Naive B cell (primary cell): ENCODE measurements around the gene TMEM63A. TPM values are rescaled to one million over a fixed set of nuclear protein-coding genes. Genes with fewer than 3 reads are reported as not detected.

Experiments used
- ATAC-seq, 2 donors: fragments of 150-1000 bp; cut with Tn5 transposase; 2 replicates each; pipeline ENCODE4 v1.10.0; 2021; ENCODE audit warnings: low read depth in 2 of 2, mild to moderate bottlenecking in 2 of 2, moderate library complexity in 2 of 2
- DNase-seq: peaks from one replicate; pipeline ENCODE4 v3.0.0; 2022
- H3K27ac Mint-ChIP-seq, 6 donors: one replicate each; pipeline ENCODE4 v1.8.0; 2020 to 2022; ENCODE audit warnings: mild to moderate bottlenecking in 6 of 6, mixed read lengths in 6 of 6, moderate library complexity in 5 of 6, inconsistent platforms in 2 of 6
- H3K27me3 Mint-ChIP-seq, 3 donors: one replicate each; pipeline ENCODE4 v1.8.0; 2021 to 2022; ENCODE audit warnings: mixed read lengths in 3 of 3, mild to moderate bottlenecking in 1 of 3
- H3K36me3 Mint-ChIP-seq, 2 donors: one replicate each; pipeline ENCODE4 v1.8.0; 2020 to 2022; ENCODE audit warnings: mixed read lengths in 2 of 2, inconsistent platforms in 1 of 2, mild to moderate bottlenecking in 1 of 2
- H3K4me1 Mint-ChIP-seq, 3 donors: one replicate each; pipeline ENCODE4 v1.8.0; 2020 to 2022; ENCODE audit warnings: mixed read lengths in 3 of 3, inconsistent platforms in 1 of 3, mild to moderate bottlenecking in 1 of 3, moderate library complexity in 1 of 3
- H3K4me3 Mint-ChIP-seq, 8 donors: one replicate each; pipeline ENCODE4 v1.8.0; 2020 to 2022; ENCODE audit warnings: mild to moderate bottlenecking in 8 of 8, mixed read lengths in 8 of 8, moderate library complexity in 8 of 8, inconsistent platforms in 2 of 8
- H3K9me3 Mint-ChIP-seq, 7 donors: one replicate each; pipeline ENCODE4 v1.8.0; 2020 to 2022; ENCODE audit warnings: mixed read lengths in 7 of 7, mild to moderate bottlenecking in 5 of 7, inconsistent platforms in 2 of 7, moderate library complexity in 1 of 7
- polyA plus RNA-seq, 6 donors: library from polyadenylated mRNA; unstranded; fragments of 300-500 nt; fragmentation: Illumina TruSeq; gene quantifications; one replicate each; pipeline ENCODE4 v1.2.3, GENCODE V29; 2021; ENCODE audit warnings: low read depth in 6 of 6

The TMEM63A gene
- polyA plus RNA-seq, 6 donors from 2014 or later: 10.6 to 38.5 (median 20.0) TPM

- Mint-ChIP-seq H3K4me1 (peaks cover 31 to 43% (median 42%) of the 10 kb centered on the region in 3 donors), H3K9me3 (peaks cover 0 to 5% (median 0%) of the 10 kb centered on the region in 7 donors), H3K4me3 (peak overlapping the region in 3 of 8 donors; percentile 45 to 61 (median 47)), H3K36me3 (no peaks in the 10 kb centered on the region), H3K27ac (peak overlapping the region; percentile 66 to 99 (median 88)), H3K27me3 (no peaks in the 10 kb centered on the region)
- DNase-seq: no peak
- no peak for ATAC-seq
These were observed 17.1 kb upstream of the TMEM63A start for GRCh38 chr1:225899044-225899925.

- H3K9me3 Mint-ChIP-seq: no peaks in the 10 kb centered on the region
- ATAC-seq (peak; percentile 21 to 46), DNase-seq (peak; percentile 25)
- peak overlapping the region in 7 of 8 donors; percentile 71 to 88 (median 80) for H3K4me3 Mint-ChIP-seq
- H3K4me1 Mint-ChIP-seq: peaks cover 31 to 43% (median 42%) of the 10 kb centered on the region in 3 donors
- no peaks in the 10 kb centered on the region for H3K27me3 Mint-ChIP-seq
- peak overlapping the region; percentile 98 to 100 (median 98) for H3K27ac Mint-ChIP-seq
- H3K36me3 Mint-ChIP-seq: no peaks in the 10 kb centered on the region
These were observed 15.7 kb upstream of the TMEM63A start for GRCh38 chr1:225897595-225898514.

GRCh38 chr1:225896937-225897549 lies 14.9 kb upstream of the TMEM63A start:
- Mint-ChIP-seq H3K27me3 (no peaks in the 10 kb centered on the region), H3K4me1 (peaks cover 31 to 43% (median 42%) of the 10 kb centered on the region in 3 donors), H3K9me3 (no peaks in the 10 kb centered on the region), H3K4me3 (peak overlapping the region; percentile 65 to 88 (median 76)), H3K36me3 (no peaks in the 10 kb centered on the region), H3K27ac (peak overlapping the region; percentile 98 to 100 (median 98))
- ATAC-seq: peak; percentile 99
- DNase-seq: peak; percentile 77

DNA sequence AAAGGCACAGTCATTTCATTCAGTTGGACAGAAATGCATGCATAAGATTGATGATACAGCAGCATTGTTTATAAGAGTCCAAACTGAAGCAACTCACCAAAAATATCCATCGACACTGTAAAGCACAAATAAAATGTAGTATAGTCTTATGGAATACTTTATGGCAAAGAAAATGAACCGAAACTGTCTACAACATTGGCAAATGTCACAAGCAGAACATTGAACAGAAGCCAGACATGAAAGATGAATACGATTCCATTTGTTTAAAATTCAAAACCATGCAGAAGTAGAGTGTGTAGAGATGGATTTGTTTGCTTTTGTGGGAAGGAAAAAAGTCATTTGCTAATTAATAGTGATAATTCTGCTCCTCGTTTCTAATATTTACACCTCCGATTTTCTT lies 14.3 kb upstream of the TMEM63A start:
- DNase-seq (no peak), ATAC-seq (no peak)
- no peaks in the 10 kb centered on the region for H3K27me3 Mint-ChIP-seq
- peaks cover 31 to 43% (median 42%) of the 10 kb centered on the region in 3 donors for H3K4me1 Mint-ChIP-seq
- no peaks in the 10 kb centered on the region for H3K36me3 Mint-ChIP-seq
- peak overlapping the region; percentile 98 to 100 (median 98) for H3K27ac Mint-ChIP-seq
- H3K9me3 Mint-ChIP-seq: no peaks in the 10 kb centered on the region
- H3K4me3 Mint-ChIP-seq: peak overlapping the region; percentile 65 to 88 (median 80)

GRCh38 chr1:225892307-225892706 lies 10.1 kb upstream of the TMEM63A start:
- Mint-ChIP-seq H3K9me3 (no peaks in the 10 kb centered on the region), H3K27me3 (peaks cover 0 to 4% (median 0%) of the 10 kb centered on the region in 3 donors), H3K4me3 (no peak overlapping the region), H3K27ac (no peak overlapping the region), H3K4me1 (peaks cover 10 to 20% (median 16%) of the 10 kb centered on the region in 3 donors), H3K36me3 (no peaks in the 10 kb centered on the region)
- no peak for DNase-seq
- ATAC-seq: no peak

- peaks cover 0 to 9% (median 0%) of the 10 kb centered on the region in 3 donors for H3K27me3 Mint-ChIP-seq
These were observed 9.2 kb upstream of the TMEM63A start for GRCh38 chr1:225891229-225891972.

DNA sequence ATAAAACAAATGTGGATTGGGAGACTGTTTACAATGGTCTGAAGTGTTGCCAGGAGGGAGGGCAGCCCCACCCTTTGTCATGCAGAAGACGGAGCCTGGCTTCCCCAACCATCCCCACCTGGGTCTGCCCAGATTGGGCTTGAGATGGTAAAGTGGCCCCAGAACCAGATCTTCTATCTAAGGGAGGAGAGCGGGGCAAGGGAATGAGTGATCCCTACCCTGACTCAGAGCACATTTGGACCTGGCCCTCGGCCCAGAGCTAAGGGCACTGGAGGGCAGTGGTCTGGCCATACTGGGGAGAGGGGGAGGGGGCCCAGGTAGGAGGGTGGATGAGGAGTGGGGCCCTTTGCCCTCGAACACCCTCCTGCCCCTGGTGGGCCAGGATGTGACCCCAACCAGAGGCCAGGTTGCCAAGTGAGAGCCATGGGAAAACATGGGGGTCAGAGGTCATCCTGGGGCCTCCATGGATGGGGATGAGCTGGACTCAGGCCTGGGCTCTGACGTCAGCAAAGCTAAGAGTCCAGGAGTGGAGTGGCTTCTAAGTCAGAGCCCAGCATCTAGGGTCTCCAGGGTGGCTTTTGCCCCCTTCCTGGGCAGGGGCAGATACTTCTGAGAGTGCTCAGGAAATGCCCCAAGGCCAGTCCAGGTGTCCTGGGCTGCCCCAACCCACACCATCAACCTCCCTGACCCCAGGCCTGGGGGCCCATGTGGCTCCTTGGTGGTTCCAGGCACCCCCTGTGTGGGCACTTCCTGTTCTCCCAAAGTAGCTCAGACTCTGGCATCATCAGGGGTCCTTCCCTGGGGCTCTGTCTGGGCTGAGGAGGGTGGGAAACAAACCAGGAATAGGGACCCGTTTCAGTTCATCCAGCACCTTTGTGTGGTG lies 8.4 kb upstream of the TMEM63A start:
- no peaks in the 10 kb centered on the region for H3K9me3 Mint-ChIP-seq
- H3K4me1 Mint-ChIP-seq: peaks cover 0 to 5% (median 0%) of the 10 kb centered on the region in 3 donors
- H3K27ac Mint-ChIP-seq: peak overlapping the region in 2 of 6 donors; percentile 56 to 73
- DNase-seq (no peak), ATAC-seq (no peak)
- peaks cover 0 to 9% (median 0%) of the 10 kb centered on the region in 3 donors for H3K27me3 Mint-ChIP-seq
- H3K4me3 Mint-ChIP-seq: no peak overlapping the region
- H3K36me3 Mint-ChIP-seq: no peaks in the 10 kb centered on the region

More at GRCh38 chr1:225891229-225891972, 9.2 kb upstream of the TMEM63A start:
- H3K9me3 Mint-ChIP-seq: no peaks in the 10 kb centered on the region
- H3K4me3 Mint-ChIP-seq: no peak overlapping the region
- H3K27ac Mint-ChIP-seq: no peak overlapping the region
- H3K4me1 Mint-ChIP-seq: peaks cover 1 to 13% (median 7%) of the 10 kb centered on the region in 3 donors
- DNase-seq (no peak), ATAC-seq (no peak)
- H3K36me3 Mint-ChIP-seq: no peaks in the 10 kb centered on the region

DNA sequence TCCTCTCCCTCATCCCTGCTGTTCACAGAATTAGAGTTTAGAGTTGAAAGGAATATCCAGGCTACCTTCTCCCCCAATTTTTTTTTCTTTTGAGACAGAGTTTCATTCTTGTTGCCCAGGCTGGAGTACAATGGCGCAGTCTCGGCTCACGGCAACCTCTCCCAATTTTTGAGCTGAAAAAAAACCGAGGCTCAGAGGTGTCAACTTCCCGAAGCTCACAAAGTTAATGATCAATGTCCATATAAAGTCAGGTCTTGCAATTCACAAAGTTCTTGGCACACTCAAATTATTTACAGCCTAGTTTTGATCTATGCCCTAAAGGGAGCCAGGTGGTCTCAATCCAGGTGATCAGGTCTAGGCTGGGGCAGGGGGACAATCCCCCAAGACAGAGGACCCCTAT lies 7.6 kb upstream of the TMEM63A start:
- H3K9me3 Mint-ChIP-seq: no peaks in the 10 kb centered on the region
- no peak for ATAC-seq
- H3K4me3 Mint-ChIP-seq: peak overlapping the region in 2 of 8 donors; percentile 10 to 18
- DNase-seq: no peak
- H3K36me3 Mint-ChIP-seq: no peaks in the 10 kb centered on the region
- H3K4me1 Mint-ChIP-seq: peaks cover 0 to 5% (median 0%) of the 10 kb centered on the region in 3 donors
- H3K27me3 Mint-ChIP-seq: peaks cover 0 to 9% (median 0%) of the 10 kb centered on the region in 3 donors
- no peak overlapping the region for H3K27ac Mint-ChIP-seq

GRCh38 chr1:225888898-225889601 lies 6.9 kb upstream of the TMEM63A start, which contains the start of gene LEFTY1:
LEFTY1 (minus strand) TSS chr1:225889146; CDS start chr1:225889066, 80 bp downstream.
- peaks cover 0 to 9% (median 0%) of the 10 kb centered on the region in 3 donors for H3K27me3 Mint-ChIP-seq
- H3K9me3 Mint-ChIP-seq: no peaks in the 10 kb centered on the region
- H3K4me3 Mint-ChIP-seq: peak within 1 kb of the TSS in 2 of 8 donors; percentile 10 to 47
- ATAC-seq: no peak
- no peak for DNase-seq
- peak within 1 kb of the TSS in 2 of 6 donors; percentile 38 to 42 for H3K27ac Mint-ChIP-seq
- H3K36me3 Mint-ChIP-seq: no peaks in the 10 kb centered on the region
- H3K4me1 Mint-ChIP-seq: peaks cover under 1 to 5% (median under 1%) of the 10 kb centered on the region in 3 donors

- Mint-ChIP-seq H3K4me1 (peaks cover 6 to 10% (median 7%) of the 10 kb centered on the region in 3 donors), H3K27ac (no peak overlapping the region), H3K36me3 (no peaks in the 10 kb centered on the region), H3K9me3 (no peaks in the 10 kb centered on the region), H3K27me3 (peaks cover 0 to 9% (median 0%) of the 10 kb centered on the region in 3 donors), H3K4me3 (peak overlapping the region in 1 of 8 donors; percentile 19)
- DNase-seq: no peak
- no peak for ATAC-seq
These were observed 6.2 kb upstream of the TMEM63A start for GRCh38 chr1:225888289-225888897.
